H1 (cell line): ENCODE measurements around the gene ENTPD5. TPM values are rescaled to one million over a fixed set of nuclear protein-coding genes. Genes with fewer than 3 reads are reported as not detected.

ENCODE experiments used
- PHF8 ChIP-seq: fragments of 200-600 bp; sonication (generic); conservative IDR thresholded peaks from 2 replicates; pipeline ENCODE4 v1.7.1; 2012; ENCODE audit warnings: low read depth, mild to moderate bottlenecking, inconsistent platforms, low read length, moderate library complexity
- polyA plus RNA-seq, 7 experiments: library from polyadenylated mRNA; depleted of rRNA in 3 of 7; stranded (reverse) in 5 of 7; unstranded in 2 of 7; fragments of >200 nt in 5 of 7; fragments of 200-250 nt in 2 of 7; gene quantifications; 1 replicate in 5 of 7; 2 replicates in 1 of 7; 4 replicates in 1 of 7; pipeline versions ENCODE4 v1.2.1 to v1.2.3, GENCODE V29; 2011 to 2013; ENCODE audit warnings: missing spikeins in 2 of 7, mixed read lengths in 2 of 7
- total RNA-seq: library from RNA; stranded (reverse); fragmentation: NEBNext Ultra II Directional; extraction: Animal tissue kit (Norgen Biotek cat#: 25700); gene quantifications from 2 replicates; pipeline ENCODE4 v1.2.1, GENCODE V29; 2021

ENTPD5 gene
- total and polyA plus RNA-seq, 2 of the 8 experiments (the other 6 are each of a cell fraction or from before 2014, with no cell fraction given) = 5.0 to 6.5 TPM

- TF ChIP-seq PHF8 = peak; percentile 93
These were observed 69.0 kb downstream of the ENTPD5 start, which contains the start of the genes COQ6 and FAM161B (continued) for GRCh38 chr14:73949752-73950734.
